K562 (cell line): ENCODE results near the gene ALDH9A1.
"Not testable (repeated sequence)": the region's sequence is repeated elsewhere in the genome, so short reads cannot be mapped to it uniquely, and the experiment has no call there.

Experiments
- DIDO1 ChIP-seq: fragments of 450-650 bp; IDR thresholded peaks from 2 replicates; pipeline ENCODE4 v1.6.1; 2016; ENCODE audit warnings: low read depth, missing biosample characterization, missing genetic modification characterization
- EZH2 ChIP-seq: IDR thresholded peaks from 2 replicates; pipeline ENCODE4 v1.6.1; 2012; ENCODE audit warnings: low read depth, mild to moderate bottlenecking, inconsistent platforms, low read length, borderline replicate concordance
- GABPA ChIP-seq: fragments of 200-800 bp; sonication (Bioruptor generic); conservative IDR thresholded peaks from 2 replicates; pipeline ENCODE4 v1.6.1; 2016; ENCODE audit warnings: low read depth, missing genetic modification characterization, missing compliant biosample characterization
- SP1 ChIP-seq: sonication (generic); formaldehyde crosslinking; IDR thresholded peaks from 2 replicates; pipeline ENCODE4 v1.8.1; 2022; ENCODE audit warnings: mild to moderate bottlenecking, missing genetic modification reagents
- TF ChIP-seq, protein P1 (sequence below): sonication (generic); formaldehyde crosslinking; IDR thresholded peaks from 2 replicates; pipeline ENCODE4 v1.8.1; 2022; ENCODE audit warnings: missing genetic modification reagents
- TF ChIP-seq, protein P2 (sequence below): fragments of 250-450 bp; sonication (Bioruptor Pico); IDR thresholded peaks from 2 replicates; pipeline ENCODE4 v1.6.1; 2021; ENCODE audit warnings: mild to moderate bottlenecking

DNA sequence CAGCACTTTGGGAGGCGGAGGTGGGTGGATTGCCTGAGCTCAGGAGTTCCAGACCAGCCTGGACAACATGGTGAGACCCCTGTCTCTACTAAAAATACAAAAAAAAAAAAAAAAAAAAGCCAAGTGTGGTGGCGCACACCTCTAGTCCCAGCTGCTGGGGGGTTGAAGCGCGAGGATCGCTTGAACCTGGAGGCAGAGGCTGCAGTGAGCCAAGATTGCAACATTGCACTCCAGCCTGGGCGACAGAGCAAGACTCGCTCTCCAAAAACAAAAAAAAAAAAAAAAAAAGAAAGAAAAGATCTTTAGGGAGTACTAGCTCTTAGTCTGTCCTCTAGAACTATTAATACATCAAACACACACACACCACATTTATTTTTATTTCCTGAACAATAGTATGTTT lies 3.6 kb upstream of the ALDH9A1 start:
- not testable (repeated sequence) for TF ChIP-seq EZH2; GABPA; SP1 (CRISPR knock-in tag); DIDO1
- TF ChIP-seq, protein P1, sequence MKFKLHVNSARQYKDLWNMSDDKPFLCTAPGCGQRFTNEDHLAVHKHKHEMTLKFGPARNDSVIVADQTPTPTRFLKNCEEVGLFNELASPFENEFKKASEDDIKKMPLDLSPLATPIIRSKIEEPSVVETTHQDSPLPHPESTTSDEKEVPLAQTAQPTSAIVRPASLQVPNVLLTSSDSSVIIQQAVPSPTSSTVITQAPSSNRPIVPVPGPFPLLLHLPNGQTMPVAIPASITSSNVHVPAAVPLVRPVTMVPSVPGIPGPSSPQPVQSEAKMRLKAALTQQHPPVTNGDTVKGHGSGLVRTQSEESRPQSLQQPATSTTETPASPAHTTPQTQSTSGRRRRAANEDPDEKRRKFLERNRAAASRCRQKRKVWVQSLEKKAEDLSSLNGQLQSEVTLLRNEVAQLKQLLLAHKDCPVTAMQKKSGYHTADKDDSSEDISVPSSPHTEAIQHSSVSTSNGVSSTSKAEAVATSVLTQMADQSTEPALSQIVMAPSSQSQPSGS, result not testable (repeated sequence)
- TF ChIP-seq, protein P2, sequence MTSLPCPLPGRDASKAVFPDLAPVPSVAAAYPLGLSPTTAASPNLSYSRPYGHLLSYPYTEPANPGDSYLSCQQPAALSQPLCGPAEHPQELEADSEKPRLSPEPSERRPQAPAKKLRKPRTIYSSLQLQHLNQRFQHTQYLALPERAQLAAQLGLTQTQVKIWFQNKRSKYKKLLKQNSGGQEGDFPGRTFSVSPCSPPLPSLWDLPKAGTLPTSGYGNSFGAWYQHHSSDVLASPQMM (CRISPR knock-in tag), result not testable (repeated sequence)
